GM19463 (cell line): ENCODE data around the gene CHAD.

Source experiments
- ATAC-seq: cut with Tn5 transposase; IDR thresholded peaks from one replicate; pipeline ENCODE4 v1.9.1; 2021; ENCODE audit warnings: mild to moderate bottlenecking, moderate library complexity; ENCODE audit not compliant: unreplicated experiment

The CHAD gene

DNA sequence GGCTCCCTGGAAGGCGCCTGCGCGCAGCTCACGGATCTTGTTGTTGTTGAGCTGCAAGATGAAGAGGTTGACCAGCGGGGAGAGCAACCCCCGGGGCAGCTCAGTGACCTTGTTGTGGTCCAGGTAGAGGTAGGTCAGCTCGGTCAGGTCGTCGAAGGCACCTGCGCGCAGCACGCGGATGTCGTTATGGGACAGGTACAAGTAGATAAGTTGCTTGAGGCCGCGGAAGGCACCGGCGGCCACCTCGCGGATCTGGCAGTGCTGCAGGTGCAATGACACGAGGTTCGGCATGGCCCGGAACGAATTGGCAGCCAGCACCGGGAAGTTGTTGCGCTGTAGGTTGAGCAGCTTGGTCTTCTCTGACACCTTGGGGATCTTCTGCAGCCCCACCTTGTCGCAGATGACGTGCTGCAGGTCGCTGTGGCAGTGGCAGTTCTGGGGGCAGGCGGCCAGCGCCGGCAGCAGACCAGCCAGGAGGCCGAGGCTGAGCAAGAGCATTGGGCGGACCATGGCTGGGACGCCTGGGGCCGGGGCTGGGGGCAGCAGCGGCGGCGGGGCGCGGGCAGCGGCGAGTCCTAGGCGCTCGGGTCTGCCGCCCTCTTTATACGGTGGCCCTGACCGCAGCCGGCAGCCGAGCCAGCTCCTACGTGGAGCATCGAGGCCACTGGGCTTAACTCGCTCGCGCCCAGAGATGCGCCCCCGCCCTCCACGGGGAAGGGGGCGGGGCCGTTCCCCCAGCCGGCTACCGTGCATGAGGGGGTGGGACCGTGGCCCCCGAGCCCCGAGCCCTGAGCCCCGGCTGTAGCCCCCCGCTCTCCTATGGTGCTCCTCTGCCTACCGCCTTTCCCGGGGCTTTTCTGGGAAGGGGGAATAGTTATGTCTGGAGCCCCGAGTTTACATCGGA lies at the start of gene CHAD:
Gene CHAD (minus strand): TSS at position 577 of the 904 bp plus-strand sequence. CDS start 67 bp downstream, at position 510.
- ATAC-seq, result no peak

- ATAC-seq, result no peak
Measured at GRCh38 chr17:50517504-50518383, 49.1 kb upstream of the CHAD start.

- no peak for ATAC-seq
Measured at GRCh38 chr17:50517011-50517410, 48.3 kb upstream of the CHAD start.

DNA sequence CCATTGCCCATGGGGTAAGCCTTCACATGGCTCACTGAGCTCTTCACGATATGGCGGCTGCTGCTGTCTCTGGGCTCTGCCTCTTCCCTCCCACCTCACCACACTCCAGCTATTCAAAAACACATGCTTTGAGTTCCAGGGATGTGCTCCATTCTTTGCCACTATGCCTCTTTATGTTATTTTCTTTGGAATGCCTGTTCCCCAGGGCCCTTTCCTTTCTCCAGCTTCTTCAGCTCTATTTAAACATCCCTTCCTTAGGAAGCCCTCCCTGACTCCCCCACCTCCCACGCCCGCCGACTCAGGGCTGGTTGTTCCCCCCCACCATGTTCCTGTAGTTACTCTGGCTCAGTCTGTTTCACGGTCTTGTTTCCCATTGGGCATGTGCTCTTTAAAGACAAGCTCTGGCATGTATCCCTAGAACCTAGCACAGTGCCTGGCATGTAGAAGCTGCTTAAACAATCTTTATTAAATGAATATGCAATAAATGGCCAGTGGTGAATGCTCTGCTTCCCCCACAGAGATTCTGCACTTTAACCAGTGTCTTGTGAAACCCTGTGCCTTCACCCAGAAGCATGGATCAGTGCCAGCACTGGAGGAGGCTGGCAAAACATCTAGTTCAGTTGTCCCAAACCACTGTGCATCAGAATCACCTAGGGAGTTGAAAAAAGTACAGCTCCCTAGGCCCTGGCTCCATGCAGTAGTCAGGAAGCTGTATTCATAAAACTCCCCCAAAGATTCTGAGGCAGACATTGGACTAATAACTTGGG lies 46.4 kb upstream of the CHAD start:
- ATAC-seq, result no peak

DNA sequence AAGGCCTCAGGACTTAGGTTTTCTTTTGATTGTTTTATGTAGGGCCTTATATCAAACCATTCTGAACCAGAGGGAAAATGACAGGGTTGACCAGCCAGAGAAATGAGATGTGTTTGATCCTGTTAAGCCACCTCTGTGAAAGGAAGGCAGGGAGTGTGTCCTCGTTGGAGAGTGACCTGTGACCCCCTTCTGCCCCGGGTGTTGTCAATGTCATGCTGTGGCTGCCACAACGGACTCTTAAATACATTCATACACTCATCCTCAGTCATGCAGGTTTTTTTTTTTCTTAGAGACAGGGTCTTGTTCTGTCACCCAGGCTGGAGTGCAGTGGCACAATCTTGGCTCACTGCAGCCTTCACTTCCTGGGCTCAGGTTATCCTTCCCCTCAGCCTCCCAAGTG lies 45.7 kb upstream of the CHAD start:
- ATAC-seq, result no peak

- ATAC-seq, result no peak
Measured at GRCh38 chr17:50513495-50513894, 44.8 kb upstream of the CHAD start.

DNA sequence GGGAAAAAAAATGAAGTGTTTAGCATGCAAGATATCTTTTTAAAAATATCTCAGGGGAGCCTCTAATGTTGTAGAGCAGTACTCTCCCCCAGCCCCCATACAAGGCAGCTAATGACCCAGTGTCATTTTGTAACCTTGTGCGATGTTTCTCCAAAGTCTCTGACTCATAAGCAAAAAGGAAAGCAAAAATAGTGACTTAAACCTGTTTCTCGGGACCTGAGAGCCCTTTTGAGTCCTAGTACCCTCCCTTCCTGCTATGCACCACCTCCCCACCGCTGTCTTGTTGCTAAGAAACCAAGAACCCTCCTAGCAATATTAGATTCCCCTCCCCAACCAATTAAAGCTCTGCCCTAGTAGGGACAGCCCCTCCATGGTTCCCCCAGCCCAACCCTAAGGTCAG lies 42.4 kb upstream of the CHAD start:
- ATAC-seq, result peak; percentile 92

DNA sequence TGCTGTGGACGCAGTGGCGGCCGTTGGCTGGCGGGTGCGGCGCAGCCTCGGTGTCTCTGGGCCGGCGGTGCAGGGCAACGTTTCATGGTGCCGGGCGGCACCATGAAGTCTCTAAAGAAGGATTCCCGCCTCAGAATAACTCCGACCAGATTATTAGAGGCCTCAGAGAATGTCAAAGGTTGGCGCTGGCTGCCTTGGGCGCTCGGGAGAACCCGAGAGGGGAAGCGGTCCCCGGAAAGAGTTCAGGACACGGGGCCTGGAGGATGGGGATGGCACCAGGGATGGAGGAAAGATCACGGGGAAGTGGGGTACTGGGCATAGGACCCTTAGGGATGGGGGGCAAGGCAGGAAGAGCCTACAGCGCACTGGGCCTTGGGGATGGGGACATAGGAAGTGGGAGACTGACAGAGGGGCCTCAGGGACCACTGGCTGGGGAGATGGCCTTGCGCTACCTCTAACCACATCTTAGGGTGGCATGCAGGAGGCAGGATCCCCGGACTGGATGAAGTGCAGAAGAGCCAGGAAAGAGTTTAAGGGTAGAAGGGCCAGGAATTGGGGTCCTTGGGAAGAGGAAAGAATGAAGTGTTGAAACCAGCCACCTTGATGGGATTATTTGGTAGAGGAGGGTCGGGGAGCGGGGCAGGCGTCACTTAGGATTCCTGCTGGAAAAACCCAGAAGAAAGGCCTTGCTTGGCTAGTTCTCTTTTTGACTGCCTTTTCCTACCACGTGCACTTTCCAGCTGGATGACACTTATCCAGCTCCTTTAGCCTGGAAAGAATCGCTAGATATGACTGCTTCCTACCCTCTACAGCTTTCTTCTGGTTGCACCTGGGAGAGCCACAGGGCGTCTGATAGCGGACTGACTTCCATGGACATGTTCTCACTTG lies 40.1 kb upstream of the CHAD start:
- no peak for ATAC-seq

DNA sequence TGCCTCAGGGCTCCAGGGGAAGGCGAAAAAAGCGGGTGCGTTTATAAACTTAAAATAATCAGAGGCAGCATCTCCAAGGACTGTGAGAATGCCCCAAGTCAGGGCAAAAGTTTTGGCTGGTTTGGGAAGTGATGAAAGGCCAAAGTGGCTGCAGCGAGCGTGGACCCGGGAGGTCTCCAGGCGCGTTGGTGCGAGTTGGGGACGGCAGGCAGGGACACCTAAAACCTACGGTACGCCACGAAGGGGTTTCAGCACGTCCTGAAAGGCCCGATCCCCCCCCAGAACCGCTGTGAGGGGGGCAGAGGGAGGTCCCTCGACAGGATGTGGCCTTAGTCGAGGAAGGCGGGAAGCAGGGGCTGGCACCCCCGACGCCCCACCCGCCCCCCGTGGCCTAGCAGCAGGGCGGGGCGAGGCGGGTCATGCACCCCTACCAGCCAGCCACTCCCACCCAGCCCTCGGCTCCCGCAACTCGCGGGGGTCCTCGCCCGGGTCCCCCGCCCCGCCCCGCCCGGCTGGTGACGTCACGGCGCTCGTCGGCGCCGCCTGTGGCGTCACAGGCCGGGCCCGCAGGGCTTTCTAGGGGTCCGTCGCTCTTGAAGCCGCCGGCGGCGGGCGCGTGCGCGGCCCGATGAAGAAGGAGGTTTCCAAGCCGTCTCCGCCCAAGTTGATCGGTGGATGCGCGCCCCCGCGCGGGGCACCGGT lies 39.3 kb upstream of the CHAD start, which contains the start of gene MYCBPAP:
Gene MYCBPAP (plus strand): TSS at position 569 of the 702 bp plus-strand sequence. CDS start 236 bp downstream, outside the sequence.
- no peak for ATAC-seq

- no peak for ATAC-seq
Measured at GRCh38 chr17:50506298-50506697, 37.6 kb upstream of the CHAD start.

DNA sequence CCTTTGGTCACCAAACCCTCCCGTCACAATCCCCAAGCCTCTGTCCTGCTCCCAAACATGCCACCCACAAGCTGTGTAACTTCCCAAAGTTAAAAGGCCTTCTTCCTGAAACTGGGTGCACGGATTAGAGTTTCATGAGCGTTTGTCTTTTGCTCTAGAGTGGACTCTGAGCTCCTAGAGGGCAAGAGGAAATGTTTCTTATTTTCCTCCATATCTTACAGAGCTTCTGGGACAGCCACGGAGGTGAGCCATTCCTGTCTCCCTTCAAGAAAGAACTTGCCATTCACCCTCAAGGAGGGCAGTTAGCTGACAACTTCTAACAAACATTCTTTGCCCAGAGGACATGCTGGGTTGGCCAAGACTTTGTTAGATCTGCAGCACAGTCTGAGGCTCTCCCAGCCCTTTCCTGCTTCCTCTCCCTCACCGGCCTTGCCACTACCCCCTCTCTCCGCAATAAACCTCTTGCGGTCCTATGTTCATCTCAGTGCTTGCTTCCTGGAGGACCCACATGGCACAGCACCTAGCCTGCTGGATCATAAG lies 37.0 kb upstream of the CHAD start:
- no peak for ATAC-seq

DNA sequence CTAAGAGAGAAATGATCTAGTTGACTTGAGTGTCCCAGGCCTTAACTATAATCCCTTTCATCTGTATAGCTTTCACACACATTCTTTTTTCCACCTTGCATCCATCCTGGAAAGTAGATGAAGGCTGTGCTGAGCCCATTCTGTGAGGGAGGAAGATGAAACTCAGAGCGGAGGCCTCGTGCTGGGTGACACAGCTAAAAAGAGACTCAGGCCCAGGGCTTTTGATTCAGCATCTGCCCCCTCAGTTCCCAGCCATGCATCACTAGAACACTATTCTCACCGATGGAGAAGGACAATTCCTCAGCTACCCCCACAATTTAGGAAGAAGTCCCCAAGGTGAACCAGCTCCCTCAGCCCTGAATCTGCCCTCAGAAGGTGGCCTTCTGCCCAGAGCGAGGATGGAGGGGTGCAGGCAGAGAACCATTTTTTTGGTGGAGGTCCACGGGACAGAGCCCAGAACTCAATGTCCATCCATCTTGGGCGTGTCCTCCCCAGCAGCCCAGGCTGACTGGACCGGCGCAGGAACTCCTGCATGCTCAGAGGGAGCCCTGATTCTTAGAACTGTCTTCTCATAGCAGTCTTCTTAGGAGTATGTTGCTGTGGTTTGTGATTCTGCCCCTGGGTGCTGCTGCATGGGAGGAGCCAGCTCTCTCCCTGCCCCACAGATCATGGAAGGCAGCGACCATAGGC lies 33.8 kb upstream of the CHAD start:
- no peak for ATAC-seq

GRCh38 chr17:50501054-50501453 lies 32.4 kb upstream of the CHAD start:
- no peak for ATAC-seq

- ATAC-seq, result no peak
Measured at GRCh38 chr17:50499721-50500120, 31.0 kb upstream of the CHAD start.

DNA sequence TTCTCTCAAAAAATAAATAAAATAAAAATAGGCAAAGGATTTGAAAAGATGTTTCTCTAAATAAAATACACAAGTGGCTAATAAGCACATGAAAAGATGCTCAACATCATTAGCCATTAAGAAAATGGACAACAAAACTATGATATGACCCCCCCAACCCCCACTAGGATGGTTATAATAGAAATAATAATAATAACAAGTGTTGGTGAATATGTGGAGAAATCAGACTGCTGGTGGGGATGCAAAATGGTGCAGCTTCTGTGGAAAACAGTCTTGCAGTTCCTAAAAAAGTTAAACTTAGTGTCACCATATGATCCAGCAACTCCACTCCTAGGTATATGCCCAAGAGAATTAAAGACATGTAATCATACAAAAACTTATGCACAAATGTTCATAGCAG lies 30.6 kb upstream of the CHAD start:
- no peak for ATAC-seq

GRCh38 chr17:50498021-50498874 lies 29.6 kb upstream of the CHAD start:
- ATAC-seq, result no peak

- ATAC-seq, result no peak
Measured at GRCh38 chr17:50495918-50496317, 27.2 kb upstream of the CHAD start.
